IMR-90 (cell line): ENCODE measurements around the gene ABHD17A. TPM values are rescaled to one million over a fixed set of nuclear protein-coding genes. Genes with fewer than 3 reads are reported as not detected.

Experiments
- ATAC-seq: fragments of 200-7000 bp; cut with Tn5 transposase; 2 replicates; pipeline ENCODE4 v1.9.1; 2020; ENCODE audit warnings: low read depth, mild to moderate bottlenecking, moderate library complexity
- BruUV-seq: library from RNA; stranded (reverse); fragments of 400-500 nt; replicated peaks from 2 replicates; lab custom pipeline; 2021; lab: Mats Ljungman, UMichigan
- CTCF ChIA-PET: fragments of 300-600 bp; formaldehyde crosslinking; extraction: SDS; loops from one replicate; lab custom pipeline; 2021; ENCODE audit warnings: antibody characterized with exemption; lab: Yijun Ruan, JAX
- POLR2A ChIA-PET: fragments of 300-600 bp; sonication (Branson Sonifier 250); formaldehyde crosslinking; loops from one replicate; lab custom pipeline; 2022; ENCODE audit warnings: antibody characterized with exemption; ENCODE audit not compliant: unreplicated experiment; lab: Charles Lee
- DNase-seq: peaks from one replicate; pipeline ENCODE4 v3.0.0; 2013
- H2AFZ ChIP-seq: replicated peaks from 2 replicates; pipeline ENCODE3; 2013; ENCODE audit warnings: low read length, mild to moderate bottlenecking; ENCODE audit not compliant: poor library complexity
- H2AK5ac ChIP-seq: 2 replicates; pipeline ENCODE4 v1.6.1; 2013; ENCODE audit warnings: low read depth, low read length, inconsistent platforms
- H2AK9ac ChIP-seq: replicated peaks from 2 replicates; pipeline ENCODE3; 2013; ENCODE audit warnings: mild to moderate bottlenecking, low read depth, low read length, moderate library complexity; ENCODE audit not compliant: poor library complexity
- H2BK120ac ChIP-seq: 2 replicates; pipeline ENCODE4 v1.6.1; 2013; ENCODE audit warnings: low read depth, low read length, inconsistent platforms
- H2BK15ac ChIP-seq: 3 replicates; pipeline ENCODE4 v1.6.1; 2013; ENCODE audit warnings: low read depth, low read length, inconsistent platforms
- H2BK20ac ChIP-seq: 2 replicates; pipeline ENCODE4 v1.6.1; 2013; ENCODE audit warnings: low read depth, mild to moderate bottlenecking, inconsistent platforms, low read length, moderate library complexity
- H2BK5ac ChIP-seq: 2 replicates; pipeline ENCODE4 v1.6.1; 2013; ENCODE audit warnings: mild to moderate bottlenecking, low read depth, low read length, inconsistent platforms; ENCODE audit not compliant: poor library complexity, severe bottlenecking
- H3K14ac ChIP-seq: replicated peaks from 2 replicates; pipeline ENCODE4 v1.6.1; 2013; ENCODE audit warnings: low read depth, low read length, inconsistent platforms
- H3K18ac ChIP-seq: 2 replicates; pipeline ENCODE4 v1.6.1; 2013; ENCODE audit warnings: low read depth, low read length, control low read depth
- H3K23ac ChIP-seq: 2 replicates; pipeline ENCODE4 v1.6.1; 2013; ENCODE audit warnings: low read depth, low read length, inconsistent platforms
- H3K27ac ChIP-seq: 2 replicates; pipeline ENCODE4 v1.5.1; 2013; ENCODE audit warnings: mild to moderate bottlenecking, control low read depth, low read length; ENCODE audit not compliant: insufficient read depth
- H3K27me3 ChIP-seq: 2 replicates; pipeline ENCODE4 v1.6.1; 2013; ENCODE audit warnings: low read length; ENCODE audit not compliant: control insufficient read depth, insufficient read depth
- H3K36me3 ChIP-seq: 2 replicates; pipeline ENCODE4 v1.6.1; 2013; ENCODE audit warnings: low read length, mixed read lengths; ENCODE audit not compliant: control insufficient read depth, insufficient read depth
- H3K4ac ChIP-seq: 2 replicates; pipeline ENCODE4 v1.6.1; 2013; ENCODE audit warnings: low read depth, low read length, inconsistent platforms
- H3K4me1 ChIP-seq: 2 replicates; pipeline ENCODE4 v1.6.1; 2013; ENCODE audit warnings: low read length, mixed read lengths; ENCODE audit not compliant: control insufficient read depth, insufficient read depth
- H3K4me2 ChIP-seq: 2 replicates; pipeline ENCODE4 v1.6.1; 2013; ENCODE audit warnings: low read depth, mild to moderate bottlenecking, control low read depth, low read length, moderate library complexity
- H3K4me3 ChIP-seq: 2 replicates; pipeline ENCODE4 v1.5.1; 2013; ENCODE audit warnings: low read depth, mild to moderate bottlenecking, control low read depth, low read length, moderate library complexity; ENCODE audit not compliant: insufficient read depth
- H3K56ac ChIP-seq: 2 replicates; pipeline ENCODE4 v1.6.1; 2013; ENCODE audit warnings: low read length, inconsistent platforms; ENCODE audit not compliant: insufficient read depth; ENCODE audit errors: extremely low read depth
- H3K79me1 ChIP-seq, 2 experiments: 2 replicates each; pipeline ENCODE4 v1.6.1; 2013; ENCODE audit warnings: low read length in 2 of 2, inconsistent platforms in 1 of 2, low read depth in 1 of 2
- H3K9ac ChIP-seq: 2 replicates; pipeline ENCODE4 v1.6.1; 2013; ENCODE audit warnings: low read depth, low read length, control low read depth
- H3K9me1 ChIP-seq: 2 replicates; pipeline ENCODE4 v1.6.1; 2013; ENCODE audit warnings: low read length, inconsistent platforms; ENCODE audit not compliant: insufficient read depth
- H3K9me3 ChIP-seq: 2 replicates; pipeline ENCODE4 v1.6.1; 2013; ENCODE audit warnings: low read length; ENCODE audit not compliant: control insufficient read depth, insufficient read depth
- H4K20me1 ChIP-seq: 2 replicates; pipeline ENCODE4 v1.6.1; 2013; ENCODE audit warnings: low read length, inconsistent platforms; ENCODE audit not compliant: insufficient read depth
- H4K5ac ChIP-seq: 2 replicates; pipeline ENCODE4 v1.6.1; 2013; ENCODE audit warnings: mild to moderate bottlenecking, low read depth, low read length, control low read depth
- H4K8ac ChIP-seq, 2 experiments: 2 replicates each; pipeline ENCODE4 v1.6.1; 2013; ENCODE audit warnings: low read depth in 2 of 2, low read length in 2 of 2, control low read depth in 1 of 2, inconsistent platforms in 1 of 2
- H4K91ac ChIP-seq: 2 replicates; pipeline ENCODE4 v1.6.1; 2013; ENCODE audit warnings: low read depth, low read length, inconsistent platforms; ENCODE audit not compliant: insufficient read depth
- BHLHE40 ChIP-seq: fragments of 150-350 bp; IDR thresholded peaks from 2 replicates; pipeline ENCODE4 v1.6.1; 2016; ENCODE audit warnings: mild to moderate bottlenecking, low read depth, low read length
- MXI1 ChIP-seq: IDR thresholded peaks from 2 replicates; pipeline ENCODE4 v1.6.1; 2012; ENCODE audit warnings: low read depth, mild to moderate bottlenecking, low read length, moderate library complexity, borderline replicate concordance
- POLR2A ChIP-seq: IDR thresholded peaks from 2 replicates; pipeline ENCODE4 v1.6.1; 2012; ENCODE audit warnings: mild to moderate bottlenecking, low read depth, low read length
- RCOR1 ChIP-seq: IDR thresholded peaks from 2 replicates; pipeline ENCODE4 v1.6.1; 2012; ENCODE audit warnings: mild to moderate bottlenecking, low read length, improper control_type of control experiment; ENCODE audit not compliant: insufficient replicate concordance
- SMC3 ChIP-seq: fragments of 150-350 bp; IDR thresholded peaks from 2 replicates; pipeline ENCODE4 v1.6.1; 2016; ENCODE audit warnings: low read depth, mild to moderate bottlenecking, antibody characterized with exemption, low read length, moderate library complexity
- WGBS, 2 experiments: methylation state at CpG; one replicate each; pipeline versions ENCODE4 v1.1.5 to v1.1.7; 2013; ENCODE audit warnings: missing lambda C conversion rate in 2 of 2; ENCODE audit not compliant: insufficient read length in 1 of 2; ENCODE audit errors: extremely low coverage in 2 of 2; 5-methylcytosine and 5-hydroxymethylcytosine counted together
- dilution Hi-C: fragments of 300-500 bp; cut with HindIII; formaldehyde crosslinking; loops from one replicate; pipeline ENCODE4 v1.14.3; 2018; ENCODE audit warnings: low sequenced_read_pairs; ENCODE audit not compliant: unreplicated experiment
- in situ Hi-C: fragments of 300-500 bp; cut with MboI; formaldehyde crosslinking; loops from 3 replicates; pipeline ENCODE4 v1.14.3; 2019; ENCODE audit warnings: low sequenced_read_pairs, inconsistent platforms, mixed read lengths
- intact Hi-C: fragments of 100-400 bp; cut with micrococcal nuclease; formaldehyde crosslinking; loops from 2 replicates; pipeline ENCODE4 v1.10.0; 2022
- polyA plus RNA-seq, 3 experiments: library from polyadenylated mRNA; depleted of rRNA; stranded (reverse); fragments of >200 nt; gene quantifications; 2 replicates each; pipeline ENCODE4 v1.2.3, GENCODE V29; 2012; ENCODE audit warnings: low replicate concordance in 1 of 3
- total RNA-seq: library from RNA; depleted of rRNA; stranded (reverse); fragments of >200 nt; gene quantifications from 2 replicates; pipeline ENCODE4 v1.2.3, GENCODE V29; 2012
- TF ChIP-seq, protein P1 (sequence below): conservative IDR thresholded peaks from 2 replicates; pipeline ENCODE4 v1.5.1; 2012; ENCODE audit warnings: mild to moderate bottlenecking, low read depth, low read length, improper control_type of control experiment
- TF ChIP-seq, protein P2 (sequence below): fragments of 150-350 bp; IDR thresholded peaks from 2 replicates; pipeline ENCODE4 v1.6.1; 2016; ENCODE audit warnings: low read depth, mild to moderate bottlenecking, low read length, moderate library complexity, borderline replicate concordance

ABHD17A gene
- total and polyA plus RNA-seq, 2 of the 4 experiments (the other 2 are of a cell fraction) = 37.8 to 76.2 TPM

DNA sequence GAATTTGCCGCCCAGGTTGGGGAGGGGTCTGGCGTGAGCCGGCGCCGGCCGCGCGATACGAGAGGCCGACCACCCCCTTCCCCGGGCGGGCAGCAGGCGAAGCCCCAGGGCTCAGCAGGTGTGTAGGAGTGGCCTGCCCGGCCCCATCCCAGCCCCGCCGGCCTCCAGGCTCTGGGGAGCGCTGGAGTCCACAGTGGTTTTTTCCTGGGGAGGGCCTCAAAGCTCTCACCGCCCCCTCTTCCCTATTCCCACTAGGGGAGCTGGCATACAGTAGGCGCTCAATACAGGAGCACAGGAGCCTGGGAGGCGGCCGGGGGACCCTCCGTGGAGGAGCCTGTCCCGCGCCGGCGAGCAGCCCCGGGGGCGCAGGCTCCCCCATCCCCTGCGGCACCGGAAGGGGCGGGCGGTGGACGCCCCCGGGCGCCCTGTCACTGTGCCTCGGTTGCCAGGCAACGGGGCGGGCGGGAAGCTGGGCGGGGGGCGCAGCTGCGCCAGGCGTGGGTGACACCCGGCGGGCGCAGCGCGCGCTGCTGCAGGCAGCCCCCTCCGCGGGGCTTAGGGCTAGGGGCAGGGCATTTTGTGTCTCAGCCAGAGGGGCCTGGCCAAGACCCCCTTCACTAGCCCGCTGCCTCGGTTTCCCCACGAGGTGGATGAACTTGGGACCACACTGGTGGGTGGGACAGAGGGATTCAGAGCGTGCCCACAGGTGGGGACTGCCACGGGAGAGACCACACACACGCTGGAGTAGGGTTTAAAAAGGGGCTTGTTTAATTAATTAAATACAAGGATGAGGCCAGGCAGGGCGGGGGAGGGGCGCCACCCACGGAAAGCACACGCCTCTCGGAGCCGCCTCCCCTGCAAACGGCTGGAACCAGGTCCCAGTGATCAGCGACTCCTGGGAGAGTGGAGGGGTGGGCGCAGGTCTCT, 33.4 kb downstream of the ABHD17A start:
- in situ Hi-C loops (no loop called here), dilution Hi-C loops (no loop called here), intact Hi-C loops (no loop called here)
- no peak overlapping the region for H3K23ac ChIP-seq
- H2BK120ac ChIP-seq = no peak overlapping the region
- H2BK15ac ChIP-seq = no peak overlapping the region
- H2BK20ac ChIP-seq = no peak overlapping the region
- H3K14ac ChIP-seq = no peak overlapping the region
- no peaks in the 10 kb centered on the region for H3K9me3 ChIP-seq
- H2AK5ac ChIP-seq = no peak overlapping the region
- peaks cover 30% of the 10 kb centered on the region for H3K4me1 ChIP-seq
- peaks cover 50% of the 10 kb centered on the region for H4K20me1 ChIP-seq
- no peak overlapping the region for H2BK5ac ChIP-seq
- H2AK9ac ChIP-seq = no peak overlapping the region
- ATAC-seq (no peak), DNase-seq (no peak)
- no peak overlapping the region; the same call in 1 of the 2 replicates for H4K91ac ChIP-seq
- H3K9me1 ChIP-seq = peaks cover 7% of the 10 kb centered on the region; the same call in 1 of the 2 replicates
- no peak overlapping the region for H4K8ac ChIP-seq
- peaks cover 16 to 75% of the 10 kb centered on the region in 2 experiments for H3K79me1 ChIP-seq
- TF ChIP-seq, protein P1, sequence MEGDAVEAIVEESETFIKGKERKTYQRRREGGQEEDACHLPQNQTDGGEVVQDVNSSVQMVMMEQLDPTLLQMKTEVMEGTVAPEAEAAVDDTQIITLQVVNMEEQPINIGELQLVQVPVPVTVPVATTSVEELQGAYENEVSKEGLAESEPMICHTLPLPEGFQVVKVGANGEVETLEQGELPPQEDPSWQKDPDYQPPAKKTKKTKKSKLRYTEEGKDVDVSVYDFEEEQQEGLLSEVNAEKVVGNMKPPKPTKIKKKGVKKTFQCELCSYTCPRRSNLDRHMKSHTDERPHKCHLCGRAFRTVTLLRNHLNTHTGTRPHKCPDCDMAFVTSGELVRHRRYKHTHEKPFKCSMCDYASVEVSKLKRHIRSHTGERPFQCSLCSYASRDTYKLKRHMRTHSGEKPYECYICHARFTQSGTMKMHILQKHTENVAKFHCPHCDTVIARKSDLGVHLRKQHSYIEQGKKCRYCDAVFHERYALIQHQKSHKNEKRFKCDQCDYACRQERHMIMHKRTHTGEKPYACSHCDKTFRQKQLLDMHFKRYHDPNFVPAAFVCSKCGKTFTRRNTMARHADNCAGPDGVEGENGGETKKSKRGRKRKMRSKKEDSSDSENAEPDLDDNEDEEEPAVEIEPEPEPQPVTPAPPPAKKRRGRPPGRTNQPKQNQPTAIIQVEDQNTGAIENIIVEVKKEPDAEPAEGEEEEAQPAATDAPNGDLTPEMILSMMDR = no peak
- TF ChIP-seq MXI1 (no peak), RCOR1 (no peak), BHLHE40 (no peak), POLR2A (no peak), SMC3 (no peak)
- TF ChIP-seq, protein P2, sequence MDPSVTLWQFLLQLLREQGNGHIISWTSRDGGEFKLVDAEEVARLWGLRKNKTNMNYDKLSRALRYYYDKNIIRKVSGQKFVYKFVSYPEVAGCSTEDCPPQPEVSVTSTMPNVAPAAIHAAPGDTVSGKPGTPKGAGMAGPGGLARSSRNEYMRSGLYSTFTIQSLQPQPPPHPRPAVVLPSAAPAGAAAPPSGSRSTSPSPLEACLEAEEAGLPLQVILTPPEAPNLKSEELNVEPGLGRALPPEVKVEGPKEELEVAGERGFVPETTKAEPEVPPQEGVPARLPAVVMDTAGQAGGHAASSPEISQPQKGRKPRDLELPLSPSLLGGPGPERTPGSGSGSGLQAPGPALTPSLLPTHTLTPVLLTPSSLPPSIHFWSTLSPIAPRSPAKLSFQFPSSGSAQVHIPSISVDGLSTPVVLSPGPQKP = no peak
- no peak overlapping the region for H3K4ac ChIP-seq
- no peak overlapping the region for H2AFZ ChIP-seq
- H3K27ac ChIP-seq = no peak overlapping the region
- BruUV-seq = no TSS peak
- ChIA-PET POLR2A (no interaction called here), CTCF (no interaction called here)
- no peak overlapping the region for H3K4me3 ChIP-seq
- no peak overlapping the region for H3K18ac ChIP-seq
- no peaks in the 10 kb centered on the region for H3K36me3 ChIP-seq
- H3K4me2 ChIP-seq = no peak overlapping the region
- no peak overlapping the region for H4K5ac ChIP-seq
- WGBS, 2 experiments = 42% methylated on average over 23 of the region's 66 CpGs; no CpG with 5 or more reads in 1 of the 2 experiments
- H3K9ac ChIP-seq = no peak overlapping the region
- H3K56ac ChIP-seq = no peak overlapping the region
- H3K27me3 ChIP-seq = no peaks in the 10 kb centered on the region
